SH-SY5Y (cell line): ENCODE data around the gene SNCAIP.

ENCODE experiments used
- GATA2 ChIP-seq: IDR thresholded peaks from 2 replicates; pipeline ENCODE4 v1.6.1; 2011; ENCODE audit warnings: mild to moderate bottlenecking, low read depth, low read length
- GATA3 ChIP-seq: IDR thresholded peaks from 2 replicates; pipeline ENCODE4 v1.6.1; 2011; ENCODE audit warnings: low read depth, mild to moderate bottlenecking, low read length, moderate library complexity

Gene SNCAIP

DNA sequence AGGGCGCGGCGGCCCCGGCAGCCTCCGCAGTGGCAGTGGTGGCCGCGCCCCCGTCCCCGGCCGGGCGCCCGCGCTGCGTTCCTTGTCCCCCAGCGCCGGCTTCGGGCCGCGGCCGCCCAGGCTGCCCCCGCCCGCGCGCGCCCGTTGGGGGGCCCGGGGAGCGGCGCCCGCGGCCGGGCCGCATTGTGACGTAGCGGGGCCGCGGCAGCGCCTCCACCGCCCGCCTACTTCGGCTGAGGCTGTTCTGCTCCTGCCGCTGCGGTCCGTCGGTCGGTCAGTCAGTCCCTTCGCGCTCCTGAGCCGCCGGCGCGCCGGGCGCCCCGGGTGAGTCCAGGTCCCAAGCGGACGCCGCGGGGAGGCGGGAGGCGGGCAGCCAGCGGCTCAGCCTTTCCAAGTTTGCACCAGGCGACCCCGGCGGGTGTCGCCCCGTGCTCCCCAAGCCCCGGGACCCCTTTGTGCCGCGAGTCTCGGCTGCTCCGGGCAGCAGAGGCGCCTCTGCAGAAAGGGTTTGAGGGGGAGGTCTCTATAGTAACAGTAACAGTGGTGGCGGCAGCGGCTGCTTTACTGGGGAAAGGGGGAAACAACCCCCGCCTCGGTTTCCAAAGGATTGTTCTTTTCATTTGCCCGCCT, at the start of gene SNCAIP:
SNCAIP (plus strand) TSS at position 277 of the 630 bp plus-strand sequence. CDS start 78,898 bp downstream, outside the sequence.
- no peak for TF ChIP-seq GATA2
- no peak for TF ChIP-seq GATA3

DNA sequence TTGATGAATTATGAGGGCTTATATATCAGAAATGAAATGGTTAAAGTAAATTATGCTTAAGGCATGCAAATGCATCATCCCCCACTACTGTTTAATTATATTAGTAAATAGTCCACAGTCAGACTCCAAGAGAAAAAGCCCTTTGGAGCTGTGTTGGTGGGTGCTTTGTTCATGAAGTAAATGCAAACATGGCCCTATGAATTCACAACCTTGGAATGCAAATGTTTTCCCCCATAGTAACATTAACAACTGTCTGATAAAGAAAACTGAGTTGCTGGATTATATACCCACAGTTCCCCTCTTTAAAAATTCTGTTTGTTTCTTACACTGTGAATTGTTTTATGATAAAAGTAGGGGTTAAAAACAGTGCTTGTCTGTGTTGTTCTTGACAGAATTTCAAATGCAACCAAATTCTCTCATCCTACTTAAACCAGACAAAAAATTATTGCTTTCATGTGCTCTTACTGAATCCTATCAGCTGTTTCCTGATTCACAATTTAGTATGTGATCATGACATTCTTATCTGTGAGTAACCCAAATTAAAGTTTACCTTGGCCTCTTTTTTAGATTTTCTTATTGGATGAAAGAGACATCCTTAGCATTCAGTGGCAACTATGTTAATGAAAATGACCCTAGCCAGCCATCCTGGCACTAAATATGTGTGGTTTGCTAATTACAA, 48.5 kb upstream of the SNCAIP start:
- no peak for TF ChIP-seq GATA2
- TF ChIP-seq GATA3: no peak

DNA sequence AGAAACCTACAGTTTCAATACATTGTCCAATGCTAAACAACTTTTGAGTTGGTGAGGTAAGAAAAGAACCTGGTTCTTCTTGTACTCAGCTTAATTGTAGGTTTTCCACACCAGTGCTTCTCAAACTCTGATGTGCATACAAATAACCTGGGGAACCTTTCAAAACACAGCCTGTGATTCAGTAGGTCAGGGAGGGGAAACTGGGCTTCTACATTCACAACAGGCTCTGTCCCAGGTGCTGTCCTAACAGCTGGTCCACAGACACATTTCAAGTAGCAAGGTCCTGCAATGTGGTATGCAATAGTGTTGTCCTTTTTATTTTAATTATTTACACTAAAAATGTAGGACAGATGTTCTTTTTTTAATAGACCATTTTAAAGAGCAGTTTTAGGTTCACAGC, 47.4 kb upstream of the SNCAIP start:
- TF ChIP-seq GATA3: no peak
- TF ChIP-seq GATA2: no peak

DNA sequence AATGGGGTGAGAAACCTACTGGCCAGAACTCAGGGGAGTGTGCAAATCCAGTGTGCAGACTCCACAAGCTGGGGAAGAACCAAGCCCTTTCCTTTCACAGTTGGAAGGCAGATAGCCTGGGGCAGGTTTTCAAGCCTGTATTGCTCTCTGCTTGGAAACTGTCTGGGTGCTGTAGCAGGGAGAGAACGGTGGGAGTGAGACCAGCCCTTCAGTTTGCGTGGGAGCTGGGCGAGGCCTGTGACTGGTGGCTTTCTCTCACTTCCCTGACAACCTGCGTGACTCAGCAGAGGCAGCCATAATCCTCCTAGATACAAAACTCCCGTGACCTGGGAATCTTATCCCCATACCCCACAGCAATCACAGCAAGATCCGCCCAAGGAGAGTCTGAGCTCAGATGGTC, 44.9 kb upstream of the SNCAIP start:
- no peak for TF ChIP-seq GATA3
- no peak for TF ChIP-seq GATA2

DNA sequence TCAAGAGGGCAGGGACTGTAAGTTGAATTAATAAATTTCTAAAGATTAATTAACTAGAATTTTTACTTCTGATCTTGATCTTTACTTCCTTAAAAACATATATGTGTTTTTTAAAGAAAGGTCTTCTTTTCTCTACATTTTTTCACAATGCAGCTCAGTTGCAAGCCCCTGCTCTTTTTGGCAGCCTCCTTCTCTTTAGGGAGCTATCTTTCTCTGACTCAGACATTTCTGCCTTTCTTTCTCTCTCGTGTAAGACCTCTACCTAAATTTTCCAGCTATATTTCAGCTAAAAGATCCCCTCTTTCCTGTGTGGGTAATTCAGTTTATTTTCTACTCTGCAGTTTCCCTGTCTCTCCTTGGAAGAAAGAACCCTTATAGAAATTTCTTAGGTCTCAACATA, 38.3 kb upstream of the SNCAIP start:
- TF ChIP-seq GATA2 (no peak), GATA3 (no peak)

DNA sequence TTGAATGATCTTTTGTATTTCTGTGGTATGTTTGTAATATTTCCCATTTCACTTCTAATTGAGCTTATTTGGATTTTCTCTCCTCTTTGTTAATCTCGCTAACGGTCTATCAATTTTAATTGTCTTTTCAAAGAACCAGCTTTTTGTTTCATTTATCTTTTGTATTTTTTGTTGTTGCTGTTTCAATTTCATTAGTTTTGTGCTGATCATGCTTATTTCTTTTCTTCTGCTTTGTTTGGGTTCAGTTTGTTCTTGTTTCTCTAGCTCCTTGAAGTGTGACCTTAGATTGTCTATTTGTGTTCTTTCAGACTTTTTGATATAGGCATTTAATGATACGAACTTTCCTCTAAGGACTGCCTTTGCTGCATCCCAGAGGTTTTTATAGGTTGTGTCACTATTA, 28.4 kb upstream of the SNCAIP start:
- TF ChIP-seq GATA3 (no peak), GATA2 (no peak)

DNA sequence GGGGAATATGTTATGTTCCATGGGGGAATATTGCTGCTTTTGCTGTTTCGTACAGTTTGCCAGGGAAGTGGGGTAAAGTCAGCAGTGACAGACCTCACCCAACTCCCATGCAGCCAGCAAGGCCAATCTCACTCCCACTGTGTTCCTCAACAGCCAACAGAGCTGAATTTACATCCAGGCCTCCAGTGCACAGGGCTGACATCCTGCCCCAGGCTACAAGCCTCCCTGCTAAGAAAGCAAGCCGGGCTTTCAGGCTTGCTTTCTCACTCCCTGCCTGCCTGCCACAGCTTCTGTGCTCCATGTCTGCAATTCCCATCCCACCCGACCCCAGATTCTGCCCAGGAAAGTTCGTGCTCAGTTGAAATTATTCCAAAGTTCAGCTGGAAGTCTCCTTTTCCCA, 25.5 kb upstream of the SNCAIP start:
- TF ChIP-seq GATA3: no peak
- no peak for TF ChIP-seq GATA2

DNA sequence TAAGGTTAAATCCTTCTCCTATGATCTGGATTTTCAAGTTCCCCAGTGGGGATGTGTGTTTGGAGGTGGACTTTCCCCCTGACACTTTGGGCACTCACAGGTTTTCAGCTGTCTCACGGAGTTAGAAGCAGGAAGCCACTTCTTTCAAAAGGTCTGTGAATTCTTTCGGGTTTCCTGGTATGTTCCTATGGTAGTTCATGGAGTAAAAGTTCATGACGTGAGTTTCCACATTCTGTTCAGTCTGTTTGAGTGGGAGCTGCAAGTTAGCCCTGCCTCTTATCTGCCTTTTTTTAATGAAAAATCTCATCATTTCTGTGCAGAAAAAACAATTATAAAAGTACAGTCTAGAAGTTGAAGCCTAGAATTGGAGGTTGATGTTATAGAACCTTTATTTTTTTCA, 24.9 kb upstream of the SNCAIP start:
- no peak for TF ChIP-seq GATA2
- TF ChIP-seq GATA3: no peak

DNA sequence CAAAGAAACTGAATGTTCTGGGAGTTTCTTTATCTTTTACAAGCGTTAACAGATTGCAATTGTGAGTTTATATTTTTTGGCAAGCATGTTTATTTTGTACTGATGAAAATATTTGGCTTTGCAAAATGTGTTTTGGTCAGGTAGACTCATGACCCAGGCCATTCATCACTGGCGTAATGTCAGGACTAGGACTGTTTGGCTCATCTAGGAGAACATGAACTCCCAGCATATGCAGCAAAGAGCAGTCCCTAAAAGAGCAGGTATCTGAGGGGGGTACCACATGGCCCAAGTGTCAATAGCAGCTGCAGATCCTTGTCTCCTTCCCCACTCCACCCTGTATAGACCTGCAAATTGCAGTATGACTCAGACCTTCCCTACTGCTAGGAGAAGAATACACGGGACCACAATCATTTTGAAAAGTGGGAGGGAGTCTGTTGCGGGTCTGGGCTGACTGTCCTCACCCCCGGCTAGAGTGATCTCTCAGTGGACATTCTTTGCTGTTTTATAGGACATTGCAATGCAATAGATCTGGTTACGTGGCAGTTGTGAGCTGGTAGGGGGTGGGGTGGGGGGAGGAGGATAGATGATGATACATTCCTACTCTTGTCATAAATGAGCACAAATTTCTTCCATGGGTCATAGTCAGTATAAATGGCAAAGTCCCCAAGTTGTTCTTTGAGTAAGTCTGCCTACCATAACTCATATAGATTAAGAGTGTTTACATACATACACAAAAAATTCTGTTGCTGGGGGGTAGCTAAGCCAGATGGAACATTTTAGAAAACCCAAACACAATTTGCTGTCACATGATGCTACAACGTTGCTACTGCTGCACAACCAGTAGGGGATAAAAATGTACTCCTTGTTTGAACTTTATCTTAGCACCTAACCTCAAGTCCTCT, 20.8 kb upstream of the SNCAIP start:
- TF ChIP-seq GATA2: no peak

DNA sequence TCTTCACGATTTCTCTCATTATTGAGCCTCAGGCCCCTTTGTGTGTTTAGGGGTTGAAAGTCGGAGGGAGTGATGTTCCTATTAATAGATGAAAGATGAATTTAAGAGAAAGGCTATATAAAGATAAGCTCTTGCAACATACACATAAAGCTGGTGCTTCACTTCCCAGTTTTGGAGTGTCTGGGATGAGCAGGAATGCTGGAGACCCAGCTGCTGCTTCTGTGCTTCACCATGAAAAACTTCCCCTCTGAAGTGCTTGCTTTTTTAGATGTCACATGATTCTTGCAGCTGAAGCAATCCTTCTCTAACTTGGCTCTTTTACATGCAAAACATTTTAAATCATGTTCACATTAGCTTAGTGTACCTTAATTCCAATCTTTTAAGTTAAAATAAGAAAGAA, 19.7 kb upstream of the SNCAIP start:
- TF ChIP-seq GATA2 (no peak), GATA3 (no peak)

DNA sequence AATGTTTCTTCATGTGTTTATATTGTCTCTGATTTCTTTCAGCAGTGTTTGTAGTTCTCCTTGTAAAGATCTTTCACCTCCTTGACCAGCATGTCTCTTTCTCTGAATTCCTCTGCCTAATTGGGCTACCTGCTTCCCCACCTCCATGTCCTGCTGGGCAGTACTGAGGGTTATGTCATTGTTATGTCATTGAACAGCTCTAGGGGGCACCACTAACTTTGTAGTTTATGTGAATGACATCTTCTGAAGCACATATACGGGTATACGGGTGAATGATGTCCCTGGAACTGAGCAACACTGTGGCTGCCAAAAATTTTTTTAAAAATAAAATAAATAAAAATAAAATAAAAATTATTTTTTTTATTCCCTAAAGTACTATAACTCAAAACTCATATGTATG, 16.9 kb upstream of the SNCAIP start:
- TF ChIP-seq GATA2: no peak
- no peak for TF ChIP-seq GATA3

DNA sequence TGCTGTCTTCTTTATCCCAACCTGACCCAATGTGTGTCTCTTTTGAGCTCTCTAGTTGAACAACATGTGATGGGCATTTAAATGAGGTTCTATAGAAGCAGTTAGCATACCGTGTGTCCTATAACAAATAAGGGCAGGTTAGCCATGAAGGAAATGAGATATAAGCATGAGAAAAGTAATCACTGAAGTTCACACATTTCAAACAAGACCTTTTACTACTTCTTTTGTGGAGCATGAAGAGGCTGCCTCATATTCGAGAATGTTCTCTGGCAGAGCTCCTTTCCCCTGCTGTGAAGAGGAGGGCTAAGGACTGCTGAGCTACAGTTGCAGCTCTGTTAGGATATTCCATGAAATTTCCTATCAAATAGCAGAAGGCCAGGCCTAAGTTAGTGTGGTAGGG, 15.2 kb upstream of the SNCAIP start:
- TF ChIP-seq GATA2: no peak
- no peak for TF ChIP-seq GATA3

DNA sequence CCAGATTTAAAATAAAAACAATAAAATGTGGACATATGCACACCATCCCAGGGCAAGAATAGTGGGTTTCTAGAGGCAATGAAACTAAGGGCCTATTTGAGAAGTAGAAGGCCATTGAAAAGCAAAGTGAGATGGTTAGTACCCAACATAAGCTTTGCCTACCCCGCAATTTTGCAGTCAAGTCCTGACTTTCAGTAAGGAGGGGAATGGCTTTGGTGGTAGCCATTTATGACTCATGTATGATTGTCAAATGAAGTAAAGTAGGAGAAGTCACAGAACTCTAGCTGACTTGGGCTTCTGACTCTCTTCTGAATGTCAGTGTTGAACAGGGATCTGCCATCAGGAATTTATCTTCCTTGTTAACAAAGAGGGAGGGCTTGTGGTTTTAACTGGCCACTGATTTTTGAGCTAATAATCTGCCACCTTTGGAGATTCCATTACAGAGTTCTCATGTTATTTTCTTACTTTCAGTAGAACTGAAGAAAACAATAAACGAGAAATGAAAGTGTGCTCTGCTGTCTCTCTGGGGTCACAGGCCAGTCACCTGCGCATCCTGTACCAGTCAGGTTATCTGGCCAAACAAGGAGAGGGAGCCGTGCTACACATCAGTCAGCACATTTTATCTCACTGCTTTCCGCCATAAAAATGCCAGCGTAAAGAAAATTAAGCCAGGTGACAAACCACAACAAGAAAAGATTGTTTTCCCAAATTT, 14.3 kb upstream of the SNCAIP start:
- no peak for TF ChIP-seq GATA3
- no peak for TF ChIP-seq GATA2

DNA sequence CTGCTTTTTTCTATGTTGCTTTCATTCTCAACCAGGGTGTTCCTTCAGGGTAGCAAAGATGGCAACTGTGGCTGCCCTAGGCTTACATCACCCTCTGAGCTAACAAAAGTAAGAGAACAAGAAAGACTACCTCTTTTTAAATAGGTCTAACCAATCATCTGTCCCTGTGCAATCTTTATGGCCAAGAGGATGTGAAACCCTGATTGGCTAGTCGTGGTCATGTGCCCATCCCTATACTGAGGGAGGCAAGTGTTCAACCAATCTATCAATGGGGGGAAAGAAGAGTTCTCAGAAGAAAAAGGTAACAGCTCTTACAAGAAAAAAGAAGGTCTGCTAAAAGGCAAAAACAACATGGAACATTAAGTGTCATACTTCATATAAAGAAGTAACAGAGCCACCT, 11.7 kb upstream of the SNCAIP start:
- TF ChIP-seq GATA3: no peak
- TF ChIP-seq GATA2: no peak
